Keratinocyte (primary cell): ENCODE results near the gene OR1I1. TPM values are rescaled to one million over a fixed set of nuclear protein-coding genes. Genes with fewer than 3 reads are reported as not detected.

Experiments
- DNase-seq: peaks from one replicate; pipeline ENCODE4 v3.0.0-alpha.2; 2011; ENCODE audit warnings: low read depth, missing footprints, low spot score
- FAIRE-seq: peaks from 2 replicates; lab custom pipeline; 2011; peaks lifted over from hg19 to GRCh38; lab: Jason Lieb, UNC
- H2AFZ ChIP-seq: 2 replicates; pipeline ENCODE4 v1.6.0; 2012; ENCODE audit warnings: low read length, control low read depth, inconsistent platforms; ENCODE audit not compliant: control insufficient read depth
- H3K27ac ChIP-seq: 2 replicates; pipeline ENCODE4 v1.5.1; 2011; ENCODE audit warnings: low read length; ENCODE audit not compliant: control insufficient read depth, insufficient read depth
- H3K27me3 ChIP-seq: 3 replicates; pipeline ENCODE4 v1.6.0; 2011; ENCODE audit warnings: low read length; ENCODE audit not compliant: control insufficient read depth, insufficient read depth; ENCODE audit errors: extremely low read depth
- H3K36me3 ChIP-seq, 2 experiments: 2 replicates in 1 of 2; 3 replicates in 1 of 2; pipeline ENCODE4 v1.5.1; 2011; ENCODE audit warnings: low read length in 2 of 2, mild to moderate bottlenecking in 1 of 2; ENCODE audit not compliant: control insufficient read depth in 2 of 2, insufficient read depth in 2 of 2; ENCODE audit errors: extremely low read depth in 1 of 2
- H3K4me1 ChIP-seq: 3 replicates; pipeline ENCODE4 v1.5.1; 2011; ENCODE audit warnings: low read length; ENCODE audit not compliant: control insufficient read depth, insufficient read depth; ENCODE audit errors: extremely low read depth
- H3K4me2 ChIP-seq: 3 replicates; pipeline ENCODE4 v1.6.0; 2011; ENCODE audit warnings: low read depth, low read length; ENCODE audit not compliant: control insufficient read depth, insufficient read depth; ENCODE audit errors: extremely low read depth
- H3K4me3 ChIP-seq, 3 experiments: fragments of 200-600 bp in 1 of 3; sonication (generic) in 1 of 3; 2 replicates in 2 of 3; 3 replicates in 1 of 3; pipeline ENCODE4 v1.5.1; 2011 to 2016; ENCODE audit warnings: low read length in 3 of 3, mild to moderate bottlenecking in 3 of 3, control low read depth in 2 of 3, inconsistent platforms in 1 of 3, low read depth in 1 of 3, mixed read lengths in 1 of 3, mixed run types in 1 of 3, moderate library complexity in 1 of 3; ENCODE audit not compliant: control insufficient read depth in 2 of 3, insufficient read depth in 2 of 3; ENCODE audit errors: extremely low read depth in 1 of 3
- H3K79me2 ChIP-seq: 2 replicates; pipeline ENCODE4 v1.6.0; 2012; ENCODE audit warnings: low read length; ENCODE audit not compliant: control insufficient read depth, insufficient read depth
- H3K9ac ChIP-seq: 3 replicates; pipeline ENCODE4 v1.6.0; 2011; ENCODE audit warnings: low read length; ENCODE audit not compliant: control insufficient read depth, insufficient read depth; ENCODE audit errors: extremely low read depth
- H3K9me1 ChIP-seq: 3 replicates; pipeline ENCODE4 v1.6.0; 2011; ENCODE audit warnings: low read length; ENCODE audit not compliant: control insufficient read depth, insufficient read depth; ENCODE audit errors: extremely low read depth
- H3K9me3 ChIP-seq: 2 replicates; pipeline ENCODE4 v1.5.1; 2012; ENCODE audit warnings: low read depth, low read length; ENCODE audit not compliant: control insufficient read depth
- H4K20me1 ChIP-seq: 3 replicates; pipeline ENCODE4 v1.6.0; 2011; ENCODE audit warnings: low read length; ENCODE audit not compliant: control insufficient read depth, insufficient read depth; ENCODE audit errors: extremely low read depth
- EZH2 ChIP-seq: IDR thresholded peaks from one replicate; pipeline ENCODE4 v1.6.1; 2012; ENCODE audit warnings: inconsistent platforms, mild to moderate bottlenecking, low read length, moderate library complexity
- dilution Hi-C: fragments of 300-500 bp; cut with MboI; formaldehyde crosslinking; loops from one replicate; pipeline ENCODE4 v1.7.0; 2020; ENCODE audit warnings: low sequenced_read_pairs; ENCODE audit not compliant: extremely low pct_ligation_motif_present
- polyA plus RNA-seq, 5 experiments: library from polyadenylated mRNA; depleted of rRNA in 3 of 5; stranded (reverse) in 3 of 5; stranded (forward) in 1 of 5; unstranded in 1 of 5; fragments of >200 nt; gene quantifications; 1 replicate in 1 of 5; 2 replicates in 3 of 5; 3 replicates in 1 of 5; pipeline versions ENCODE4 v1.2.1 to v1.2.3, GENCODE V29; 2011 to 2012; ENCODE audit warnings: missing spikeins in 2 of 5, low read depth in 1 of 5, low replicate concordance in 1 of 5
- TF ChIP-seq, protein P1 (sequence below), 3 experiments: IDR thresholded peaks in 1 of 3; conservative IDR thresholded peaks in 1 of 3; optimal IDR thresholded peaks in 1 of 3; 2 replicates in 2 of 3; 3 replicates in 1 of 3; pipeline versions ENCODE3 to v1.5.1; 2011; ENCODE audit warnings: low read length in 3 of 3, mild to moderate bottlenecking in 3 of 3, moderate library complexity in 2 of 3, control low read depth in 1 of 3, inconsistent platforms in 1 of 3; ENCODE audit not compliant: insufficient read depth in 2 of 3; ENCODE audit errors: extremely low read depth in 1 of 3

Gene OR1I1
- polyA plus RNA-seq, 1 donor (not counting 4 experiments of a cell fraction or from before 2014, with no cell fraction given): not detected

- no peaks in the 10 kb centered on the region for H3K9me1 ChIP-seq
- no peak overlapping the region for H3K27ac ChIP-seq
- H3K36me3 ChIP-seq: peaks cover 4% of the 10 kb centered on the region in 2 experiments
- FAIRE-seq (no peak), DNase-seq (no peak)
- H3K79me2 ChIP-seq: no peaks in the 10 kb centered on the region
- no peak overlapping the region for H3K9ac ChIP-seq
- no peaks in the 10 kb centered on the region for H3K27me3 ChIP-seq
- H4K20me1 ChIP-seq: no peaks in the 10 kb centered on the region
- dilution Hi-C loops: no loop called here
- peaks cover 3% of the 10 kb centered on the region for H3K9me3 ChIP-seq
- H3K4me3 ChIP-seq: no peak overlapping the region
- peaks cover 3% of the 10 kb centered on the region for H3K4me1 ChIP-seq
- no peak overlapping the region for H2AFZ ChIP-seq
- no peak overlapping the region for H3K4me2 ChIP-seq
- no peak for TF ChIP-seq EZH2
- TF ChIP-seq, protein P1, sequence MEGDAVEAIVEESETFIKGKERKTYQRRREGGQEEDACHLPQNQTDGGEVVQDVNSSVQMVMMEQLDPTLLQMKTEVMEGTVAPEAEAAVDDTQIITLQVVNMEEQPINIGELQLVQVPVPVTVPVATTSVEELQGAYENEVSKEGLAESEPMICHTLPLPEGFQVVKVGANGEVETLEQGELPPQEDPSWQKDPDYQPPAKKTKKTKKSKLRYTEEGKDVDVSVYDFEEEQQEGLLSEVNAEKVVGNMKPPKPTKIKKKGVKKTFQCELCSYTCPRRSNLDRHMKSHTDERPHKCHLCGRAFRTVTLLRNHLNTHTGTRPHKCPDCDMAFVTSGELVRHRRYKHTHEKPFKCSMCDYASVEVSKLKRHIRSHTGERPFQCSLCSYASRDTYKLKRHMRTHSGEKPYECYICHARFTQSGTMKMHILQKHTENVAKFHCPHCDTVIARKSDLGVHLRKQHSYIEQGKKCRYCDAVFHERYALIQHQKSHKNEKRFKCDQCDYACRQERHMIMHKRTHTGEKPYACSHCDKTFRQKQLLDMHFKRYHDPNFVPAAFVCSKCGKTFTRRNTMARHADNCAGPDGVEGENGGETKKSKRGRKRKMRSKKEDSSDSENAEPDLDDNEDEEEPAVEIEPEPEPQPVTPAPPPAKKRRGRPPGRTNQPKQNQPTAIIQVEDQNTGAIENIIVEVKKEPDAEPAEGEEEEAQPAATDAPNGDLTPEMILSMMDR (optimal IDR thresholded peaks at IDR 0.05 in 1 of 3, IDR thresholded peaks at IDR 0.05 in 1 of 3, conservative IDR thresholded peaks at IDR 0.05 in 1 of 3; ENCODE audit: extremely low read depth in 1 of 3, insufficient read depth in 2 of 3, low read length in 3 of 3): no peak
Observed at GRCh38 chr19:15105044-15105443, 23.0 kb downstream of the OR1I1 start.

GRCh38 chr19:15107061-15108010, 25.3 kb downstream of the OR1I1 start, which contains the start of gene SYDE1:
Gene SYDE1 (plus strand): TSS chr19:15107401. CDS start chr19:15107434, 33 bp downstream.
- DNase-seq: no peak
- no peak within 1 kb of the TSS for H3K27ac ChIP-seq
- H3K9ac ChIP-seq: peak within 1 kb of the TSS; percentile 62
- peak within 1 kb of the TSS; percentile 77 for H3K4me2 ChIP-seq
- peaks cover 4 to 15% of the 10 kb centered on the region in 2 experiments for H3K36me3 ChIP-seq
- no peak for TF ChIP-seq EZH2
- TF ChIP-seq, protein P1 (optimal IDR thresholded peaks at IDR 0.05 in 1 of 3, IDR thresholded peaks at IDR 0.05 in 1 of 3, conservative IDR thresholded peaks at IDR 0.05 in 1 of 3; ENCODE audit: extremely low read depth in 1 of 3, insufficient read depth in 2 of 3, low read length in 3 of 3): no peak
- peak within 1 kb of the TSS; percentile 64 to 76 (median 72) for H3K4me3 ChIP-seq
- H3K27me3 ChIP-seq: no peaks in the 10 kb centered on the region
- no peaks in the 10 kb centered on the region for H4K20me1 ChIP-seq
- H3K9me3 ChIP-seq: peaks cover 3% of the 10 kb centered on the region
- dilution Hi-C loops: no loop called here
- H3K4me1 ChIP-seq: peaks cover 3% of the 10 kb centered on the region
- H3K9me1 ChIP-seq: no peaks in the 10 kb centered on the region
- no peak for FAIRE-seq
- no peaks in the 10 kb centered on the region for H3K79me2 ChIP-seq
- peak within 1 kb of the TSS; percentile 80 for H2AFZ ChIP-seq
